ENCODE measurements around the gene GPR160. TPM values are rescaled to one million over a fixed set of nuclear protein-coding genes. Genes with fewer than 3 reads are reported as not detected.

Gene GPR160
- total RNA-seq, 2 donors from 2014 or later = 0.75 to 0.96 TPM

GRCh38 chr3:170080605-170081004, 42.8 kb downstream of the GPR160 start:
- Histone ChIP-seq H3K36me3 (peaks cover 8% of the 10 kb centered on the region), H3K4me1 (no peaks in the 10 kb centered on the region), H3K27me3 (no peaks in the 10 kb centered on the region), H3K9me3 (no peaks in the 10 kb centered on the region), H3K27ac (no peak overlapping the region), H3K4me3 (no peak overlapping the region)
- no peak for TF ChIP-seq CTCF (IDR thresholded peaks at IDR 0.05)
- no peak for DNase-seq (ENCODE audit: low spot score)

- Histone ChIP-seq H3K36me3 (peaks cover 11% of the 10 kb centered on the region), H3K27me3 (no peaks in the 10 kb centered on the region), H3K4me3 (no peak overlapping the region), H3K9me3 (no peaks in the 10 kb centered on the region), H3K4me1 (no peaks in the 10 kb centered on the region), H3K27ac (no peak overlapping the region)
- no peak for DNase-seq (ENCODE audit: low spot score)
- TF ChIP-seq CTCF (IDR thresholded peaks at IDR 0.05) = no peak
Observed at GRCh38 chr3:170081079-170081741, 43.4 kb downstream of the GPR160 start.

- TF ChIP-seq CTCF (IDR thresholded peaks at IDR 0.05) = no peak
- peaks cover 21% of the 10 kb centered on the region for H3K36me3 ChIP-seq
- H3K9me3 ChIP-seq = no peaks in the 10 kb centered on the region
- no peak for DNase-seq (ENCODE audit: low spot score)
- H3K27ac ChIP-seq = no peak overlapping the region
- H3K4me1 ChIP-seq = no peaks in the 10 kb centered on the region
- H3K27me3 ChIP-seq = no peaks in the 10 kb centered on the region
- H3K4me3 ChIP-seq = no peak overlapping the region
Observed at GRCh38 chr3:170083343-170083742, 45.5 kb downstream of the GPR160 start.

- Histone ChIP-seq H3K4me1 (no peaks in the 10 kb centered on the region), H3K4me3 (no peak overlapping the region), H3K9me3 (no peaks in the 10 kb centered on the region), H3K27me3 (no peaks in the 10 kb centered on the region), H3K27ac (no peak overlapping the region), H3K36me3 (peaks cover 21% of the 10 kb centered on the region)
- DNase-seq (ENCODE audit: low spot score) = no peak
- no peak for TF ChIP-seq CTCF (IDR thresholded peaks at IDR 0.05)
Observed at GRCh38 chr3:170085396-170085795, 47.6 kb downstream of the GPR160 start.

GRCh38 chr3:170089862-170090600, 52.2 kb downstream of the GPR160 start:
- no peaks in the 10 kb centered on the region for H3K4me1 ChIP-seq
- no peak for DNase-seq (ENCODE audit: low spot score)
- peaks cover 27% of the 10 kb centered on the region for H3K36me3 ChIP-seq
- H3K27me3 ChIP-seq = no peaks in the 10 kb centered on the region
- no peak for TF ChIP-seq CTCF (IDR thresholded peaks at IDR 0.05)
- H3K4me3 ChIP-seq = no peak overlapping the region
- H3K27ac ChIP-seq = no peak overlapping the region
- H3K9me3 ChIP-seq = no peaks in the 10 kb centered on the region
